Brain microvascular endothelial cell (primary cell): ENCODE results near the gene PFKL.

ENCODE experiments used
- DNase-seq: peaks from one replicate; pipeline ENCODE4 v3.0.0-alpha.2; 2020
- H3K27ac ChIP-seq: fragments of 250-450 bp; sonication (Bioruptor Pico); 2 replicates; pipeline ENCODE4 v1.5.1; 2020; ENCODE audit warnings: mild to moderate bottlenecking, moderate library complexity
- H3K27me3 ChIP-seq: fragments of 250-450 bp; sonication (Bioruptor Pico); replicated peaks from 2 replicates; pipeline ENCODE4 v1.5.1; 2020; ENCODE audit warnings: mild to moderate bottlenecking
- H3K36me3 ChIP-seq: fragments of 250-450 bp; sonication (Bioruptor Pico); replicated peaks from 2 replicates; pipeline ENCODE4 v1.5.1; 2020; ENCODE audit warnings: mild to moderate bottlenecking
- H3K4me3 ChIP-seq: 2 replicates; pipeline ENCODE4 v1.5.1; 2011; ENCODE audit warnings: low read depth, mild to moderate bottlenecking, control low read depth, low read length, moderate library complexity
- CTCF ChIP-seq: IDR thresholded peaks from 2 replicates; pipeline ENCODE4 v1.5.1; 2011; ENCODE audit warnings: low read depth, mild to moderate bottlenecking, moderate library complexity, low read length, control low read depth, inconsistent platforms; ENCODE audit errors: missing control alignments
- in situ Hi-C: cut with HindIII; loops from 2 replicates; pipeline ENCODE4 v1.10.0; 2017; ENCODE audit warnings: low sequenced_read_pairs, low pct_ligation_motif_present

PFKL gene

GRCh38 chr21:44324854-44325107 lies 24.9 kb downstream of the PFKL start:
- Histone ChIP-seq H3K36me3 (peaks cover 46% of the 10 kb centered on the region), H3K27ac (no peak overlapping the region), H3K27me3 (no peaks in the 10 kb centered on the region), H3K4me3 (no peak overlapping the region)
- DNase-seq, result no peak
- in situ Hi-C loops, result no loop called here
- TF ChIP-seq CTCF, result no peak

GRCh38 chr21:44325386-44326271 lies 25.8 kb downstream of the PFKL start:
- TF ChIP-seq CTCF, result no peak
- no peak for DNase-seq
- in situ Hi-C loops, result no loop called here
- Histone ChIP-seq H3K4me3 (no peak overlapping the region), H3K27ac (no peak overlapping the region), H3K36me3 (peaks cover 41% of the 10 kb centered on the region), H3K27me3 (no peaks in the 10 kb centered on the region)

GRCh38 chr21:44326272-44326647 lies 26.4 kb downstream of the PFKL start:
- no peak overlapping the region for H3K27ac ChIP-seq
- H3K4me3 ChIP-seq, result no peak overlapping the region
- DNase-seq, result no peak
- peaks cover 38% of the 10 kb centered on the region for H3K36me3 ChIP-seq
- in situ Hi-C loops, result no loop called here
- no peaks in the 10 kb centered on the region for H3K27me3 ChIP-seq
- TF ChIP-seq CTCF, result no peak

GRCh38 chr21:44326716-44327602 lies 27.1 kb downstream of the PFKL start:
- peaks cover 34% of the 10 kb centered on the region for H3K36me3 ChIP-seq
- H3K4me3 ChIP-seq, result no peak overlapping the region
- no peak for TF ChIP-seq CTCF
- in situ Hi-C loops, result no loop called here
- H3K27ac ChIP-seq, result no peak overlapping the region
- no peaks in the 10 kb centered on the region for H3K27me3 ChIP-seq
- no peak for DNase-seq

- in situ Hi-C loops, result no loop called here
- H3K27me3 ChIP-seq, result no peaks in the 10 kb centered on the region
- H3K27ac ChIP-seq, result no peak overlapping the region
- peaks cover 29% of the 10 kb centered on the region for H3K36me3 ChIP-seq
- DNase-seq, result no peak
- no peak overlapping the region for H3K4me3 ChIP-seq
- TF ChIP-seq CTCF, result no peak
These were observed 27.7 kb downstream of the PFKL start for GRCh38 chr21:44327603-44327974.
